Skeletal muscle satellite cell (primary cell): Measurements from ENCODE around the gene TBX4.

Experiments
- H3K27me3 ChIP-seq: 2 replicates; pipeline ENCODE4 v1.7.0; 2013; ENCODE audit warnings: low read length; ENCODE audit not compliant: control insufficient read depth, insufficient read depth
- H3K36me3 ChIP-seq: 2 replicates; pipeline ENCODE4 v1.7.0; 2013; ENCODE audit warnings: mild to moderate bottlenecking, control low read depth, low read length; ENCODE audit not compliant: insufficient read depth
- H3K4me1 ChIP-seq: 2 replicates; pipeline ENCODE4 v1.7.0; 2013; ENCODE audit warnings: low read length; ENCODE audit not compliant: control insufficient read depth, insufficient read depth
- H3K4me2 ChIP-seq: 2 replicates; pipeline ENCODE4 v1.7.0; 2013; ENCODE audit warnings: mild to moderate bottlenecking, low read length
- H3K4me3 ChIP-seq: 2 replicates; pipeline ENCODE4 v1.7.0; 2013; ENCODE audit warnings: low read length
- H3K9ac ChIP-seq: 2 replicates; pipeline ENCODE4 v1.7.0; 2013; ENCODE audit warnings: mild to moderate bottlenecking, low read depth, low read length, moderate library complexity
- H3K9me3 ChIP-seq: replicated peaks from 2 replicates; pipeline ENCODE4 v1.7.0; 2013; ENCODE audit warnings: mild to moderate bottlenecking, control low read depth, low read length

Gene TBX4

DNA sequence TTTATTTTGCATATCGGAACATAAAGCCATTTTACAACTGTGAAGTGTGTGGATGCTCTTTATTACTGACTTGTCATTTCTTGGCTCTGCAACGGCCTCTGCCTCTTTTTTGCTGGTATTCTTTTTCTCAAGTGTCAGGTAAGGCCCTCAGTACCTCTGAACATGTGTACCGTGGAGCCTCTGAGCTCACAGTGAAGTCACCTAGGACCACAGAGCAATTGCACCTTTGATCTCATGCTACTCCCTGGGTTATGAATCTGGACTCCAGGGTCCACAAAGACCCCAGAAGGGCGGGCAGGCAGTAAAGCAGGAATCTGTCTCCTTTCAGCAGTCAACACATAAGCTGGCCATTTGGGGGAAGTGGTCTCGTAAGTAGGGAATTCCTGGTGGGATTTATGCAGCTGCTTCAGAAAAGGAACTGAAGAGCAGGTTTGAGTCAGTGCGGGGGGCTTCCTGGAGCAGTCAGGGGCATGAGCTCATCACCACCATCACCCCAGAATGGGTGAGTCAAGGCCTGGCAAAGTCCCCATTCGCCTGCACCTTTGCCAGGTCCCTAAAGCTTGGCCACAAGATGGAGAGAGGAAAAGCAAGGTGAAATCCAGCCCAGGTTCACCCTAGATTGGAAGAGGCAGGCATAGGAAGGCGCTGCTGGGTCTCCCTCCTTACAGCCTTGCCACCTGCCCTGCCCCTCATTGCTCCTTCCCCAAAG is 33.0 kb downstream of the TBX4 start:
- H3K9ac ChIP-seq, result no peak overlapping the region
- no peak overlapping the region for H3K4me2 ChIP-seq
- no peaks in the 10 kb centered on the region for H3K9me3 ChIP-seq
- peaks cover 17% of the 10 kb centered on the region for H3K27me3 ChIP-seq
- no peaks in the 10 kb centered on the region for H3K36me3 ChIP-seq
- H3K4me3 ChIP-seq, result no peak overlapping the region
- H3K4me1 ChIP-seq, result no peaks in the 10 kb centered on the region

- no peaks in the 10 kb centered on the region for H3K4me1 ChIP-seq
- H3K4me3 ChIP-seq, result no peak overlapping the region
These were observed 34.2 kb downstream of the TBX4 start for GRCh38 chr17:61486135-61487120.

DNA sequence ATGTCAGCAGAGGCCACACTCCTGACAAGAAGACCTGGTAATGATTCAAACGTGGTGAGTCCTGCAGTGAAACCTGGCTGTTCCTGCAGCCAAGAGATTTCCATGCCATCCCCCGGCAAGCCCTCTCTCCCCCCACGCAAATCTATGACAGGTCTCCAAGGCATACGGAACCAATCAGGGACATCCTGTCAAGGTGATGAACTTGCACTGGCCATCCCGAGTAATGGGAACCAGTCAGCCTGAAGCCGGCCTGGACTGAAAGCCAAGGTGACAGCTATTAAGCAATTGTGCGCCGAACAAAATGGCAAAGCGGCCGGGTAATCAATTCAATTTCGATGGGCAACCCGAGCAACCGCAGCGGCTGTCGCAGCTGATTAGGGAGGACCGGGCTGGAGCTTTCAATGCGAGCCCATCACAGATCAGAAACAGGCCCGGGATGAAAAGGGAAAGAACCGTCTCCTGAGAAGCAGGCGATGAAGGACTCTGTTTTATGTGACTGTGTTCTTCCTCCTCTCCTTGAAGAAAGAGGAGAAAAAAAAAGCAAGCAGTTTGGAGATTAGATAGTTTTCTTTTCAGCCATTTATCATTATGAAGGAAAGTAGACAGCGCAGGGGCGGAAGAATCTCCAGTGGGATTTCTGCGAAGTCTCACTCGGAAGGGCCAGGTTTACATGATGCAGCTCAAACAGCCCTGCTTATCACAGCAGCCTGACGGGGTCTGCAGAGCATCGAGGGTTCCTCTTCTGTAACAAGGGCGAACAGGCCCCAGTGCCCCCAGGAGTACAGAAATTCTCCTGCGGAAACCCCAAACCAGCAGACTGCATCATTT is 35.2 kb downstream of the TBX4 start:
- Histone ChIP-seq H3K4me2 (no peak overlapping the region), H3K27me3 (peaks cover 24% of the 10 kb centered on the region), H3K4me1 (no peaks in the 10 kb centered on the region), H3K36me3 (no peaks in the 10 kb centered on the region), H3K9ac (no peak overlapping the region), H3K4me3 (no peak overlapping the region), H3K9me3 (no peaks in the 10 kb centered on the region)

More at GRCh38 chr17:61486135-61487120, 34.2 kb downstream of the TBX4 start:
- peaks cover 17% of the 10 kb centered on the region for H3K27me3 ChIP-seq
- no peaks in the 10 kb centered on the region for H3K9me3 ChIP-seq
- no peaks in the 10 kb centered on the region for H3K36me3 ChIP-seq
- no peak overlapping the region for H3K9ac ChIP-seq
- H3K4me2 ChIP-seq, result no peak overlapping the region

DNA sequence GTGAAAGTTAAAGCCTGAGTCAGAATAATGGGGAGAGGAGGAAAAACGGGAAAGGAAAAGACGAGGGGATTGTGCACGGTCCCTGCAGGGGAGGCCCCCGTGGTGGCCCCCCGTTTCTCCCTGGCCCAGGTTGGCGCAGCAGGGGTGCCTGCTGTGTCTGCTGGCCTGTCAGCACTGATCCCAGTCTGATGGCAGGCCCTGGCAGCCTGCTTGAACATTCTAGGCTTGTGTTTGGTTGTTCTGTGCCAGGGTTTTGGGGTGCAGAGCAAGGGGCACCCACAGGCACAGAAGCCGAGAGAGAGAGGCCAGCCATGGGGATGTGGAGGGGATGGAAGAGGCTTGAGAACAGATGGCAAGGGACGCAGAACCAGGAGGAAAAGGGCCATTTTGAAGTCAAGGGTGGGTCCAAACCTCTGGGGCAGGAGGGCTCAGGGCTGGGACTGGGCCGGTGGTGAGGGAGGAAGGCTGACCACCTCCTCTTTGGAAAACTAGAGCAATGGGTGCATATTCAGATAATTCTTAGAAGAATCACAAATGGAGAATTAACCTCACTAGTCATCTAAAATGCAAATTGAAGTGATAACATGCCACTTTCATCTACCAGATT is 35.9 kb downstream of the TBX4 start:
- Histone ChIP-seq H3K4me2 (no peak overlapping the region), H3K36me3 (no peaks in the 10 kb centered on the region), H3K4me3 (no peak overlapping the region), H3K4me1 (no peaks in the 10 kb centered on the region), H3K27me3 (peaks cover 29% of the 10 kb centered on the region), H3K9me3 (no peaks in the 10 kb centered on the region), H3K9ac (no peak overlapping the region)

- H3K36me3 ChIP-seq, result no peaks in the 10 kb centered on the region
- H3K9me3 ChIP-seq, result no peaks in the 10 kb centered on the region
- H3K4me3 ChIP-seq, result no peak overlapping the region
- no peaks in the 10 kb centered on the region for H3K4me1 ChIP-seq
- H3K27me3 ChIP-seq, result peaks cover 34% of the 10 kb centered on the region
- H3K4me2 ChIP-seq, result no peak overlapping the region
- H3K9ac ChIP-seq, result no peak overlapping the region
These were observed 36.9 kb downstream of the TBX4 start for GRCh38 chr17:61488878-61489718.

DNA sequence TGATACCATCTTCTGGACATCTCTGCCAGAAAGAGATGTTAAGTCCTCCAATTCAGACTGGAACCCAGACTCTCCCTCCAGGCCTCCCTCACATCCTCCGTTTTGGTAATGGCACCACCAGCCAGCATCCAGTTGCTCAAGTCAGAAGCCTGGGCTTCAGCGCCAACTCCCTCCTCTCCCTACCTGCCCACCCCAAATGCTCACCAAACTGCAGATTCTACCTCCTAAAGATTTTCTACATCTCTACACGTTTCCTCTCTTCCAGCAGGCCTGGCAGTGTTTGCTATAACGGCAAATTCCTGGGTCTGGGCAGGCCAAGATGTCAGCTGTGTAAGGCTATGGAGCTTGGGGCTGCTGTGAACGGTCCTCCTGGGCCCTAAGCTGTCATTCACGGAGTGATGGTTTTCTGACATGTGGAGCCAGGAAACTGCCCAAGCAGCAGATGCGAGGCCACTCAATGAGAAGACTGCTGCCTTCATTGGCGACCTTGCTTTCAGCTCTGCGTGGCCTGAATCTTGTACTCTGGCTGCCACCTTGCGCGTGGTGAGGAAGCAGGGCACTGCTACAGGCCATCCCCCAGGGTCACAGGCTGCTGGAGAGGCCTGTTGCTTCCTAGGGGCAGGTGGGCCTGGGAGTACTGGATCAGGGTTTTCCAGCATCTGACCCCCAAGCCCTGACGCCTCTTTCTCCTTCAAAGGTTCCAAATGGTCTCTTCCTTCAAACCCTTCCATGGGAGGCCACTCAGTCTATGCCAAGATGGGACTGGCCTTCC is 37.7 kb downstream of the TBX4 start:
- H3K4me1 ChIP-seq, result no peaks in the 10 kb centered on the region
- H3K36me3 ChIP-seq, result no peaks in the 10 kb centered on the region
- no peak overlapping the region for H3K4me3 ChIP-seq
- no peak overlapping the region for H3K9ac ChIP-seq
- no peak overlapping the region for H3K4me2 ChIP-seq
- H3K9me3 ChIP-seq, result no peaks in the 10 kb centered on the region
- H3K27me3 ChIP-seq, result peaks cover 34% of the 10 kb centered on the region

- Histone ChIP-seq H3K4me3 (no peak overlapping the region), H3K27me3 (peaks cover 33% of the 10 kb centered on the region), H3K4me1 (peaks cover 5% of the 10 kb centered on the region), H3K9me3 (no peaks in the 10 kb centered on the region), H3K9ac (no peak overlapping the region), H3K36me3 (no peaks in the 10 kb centered on the region), H3K4me2 (no peak overlapping the region)
These were observed 38.3 kb downstream of the TBX4 start for GRCh38 chr17:61490540-61490975.

DNA sequence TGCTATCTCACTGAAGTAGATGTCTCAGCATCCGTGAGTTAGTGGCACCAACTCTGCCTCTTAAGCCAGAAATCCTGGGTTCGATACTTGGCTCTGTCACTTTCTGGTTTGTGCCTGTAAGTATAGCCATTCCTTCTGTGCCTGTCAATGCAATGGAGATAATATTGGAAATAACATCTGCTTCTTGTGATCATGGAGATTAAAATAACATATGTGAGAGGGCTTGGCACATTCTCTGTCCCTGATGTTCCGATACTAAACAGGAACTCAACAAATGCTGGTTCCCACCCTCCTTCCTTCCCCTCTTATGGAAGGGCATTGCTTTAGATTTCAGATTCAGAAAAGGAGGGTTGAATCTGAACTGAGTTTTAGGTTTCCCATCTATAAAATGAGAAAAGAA is 39.8 kb downstream of the TBX4 start:
- peaks cover 28% of the 10 kb centered on the region for H3K27me3 ChIP-seq
- peaks cover 13% of the 10 kb centered on the region for H3K4me1 ChIP-seq
- H3K9ac ChIP-seq, result no peak overlapping the region
- no peaks in the 10 kb centered on the region for H3K9me3 ChIP-seq
- no peak overlapping the region for H3K4me3 ChIP-seq
- H3K4me2 ChIP-seq, result no peak overlapping the region
- no peaks in the 10 kb centered on the region for H3K36me3 ChIP-seq

- no peaks in the 10 kb centered on the region for H3K36me3 ChIP-seq
- H3K27me3 ChIP-seq, result peaks cover 20% of the 10 kb centered on the region
- H3K4me1 ChIP-seq, result peaks cover 13% of the 10 kb centered on the region
- H3K9me3 ChIP-seq, result no peaks in the 10 kb centered on the region
- H3K4me3 ChIP-seq, result no peak overlapping the region
- H3K4me2 ChIP-seq, result no peak overlapping the region
- H3K9ac ChIP-seq, result no peak overlapping the region
These were observed 40.7 kb downstream of the TBX4 start for GRCh38 chr17:61492759-61493526.
